MM.1S (cell line): ENCODE measurements around the gene RASSF1.

Source experiments
- DNase-seq: peaks from one replicate; pipeline ENCODE4 v3.0.0-alpha.2; 2015
- H2AFZ ChIP-seq: fragments of 300-600 bp; sonication (generic); 2 replicates; pipeline ENCODE4 v1.6.0; 2016; ENCODE audit warnings: antibody characterized with exemption, low read length
- H3F3A ChIP-seq: fragments of 300-600 bp; sonication (generic); 2 replicates; pipeline ENCODE4 v1.6.1; 2016; ENCODE audit warnings: mild to moderate bottlenecking, antibody characterized with exemption, low read length, moderate library complexity, mixed read lengths; ENCODE audit not compliant: insufficient read depth
- H3K27ac ChIP-seq: fragments of 300-600 bp; sonication (generic); 2 replicates; pipeline ENCODE4 v1.5.1; 2016; ENCODE audit warnings: mild to moderate bottlenecking, low read length
- H3K27me3 ChIP-seq: fragments of 300-600 bp; sonication (generic); replicated peaks from 2 replicates; pipeline ENCODE4 v1.6.0; 2016; ENCODE audit warnings: low read length; ENCODE audit not compliant: insufficient read depth
- H3K36me3 ChIP-seq: fragments of 300-600 bp; sonication (generic); replicated peaks from 2 replicates; pipeline ENCODE4 v1.6.1; 2016; ENCODE audit warnings: mild to moderate bottlenecking, low read length, mixed read lengths; ENCODE audit not compliant: insufficient read depth
- H3K4me1 ChIP-seq: fragments of 300-600 bp; sonication (generic); 2 replicates; pipeline ENCODE4 v1.6.1; 2016; ENCODE audit warnings: low read length, mixed read lengths
- H3K4me2 ChIP-seq: fragments of 300-600 bp; sonication (generic); 2 replicates; pipeline ENCODE4 v1.6.0; 2016; ENCODE audit warnings: low read depth, low read length
- H3K4me3 ChIP-seq: fragments of 300-600 bp; sonication (generic); 2 replicates; pipeline ENCODE4 v1.5.1; 2016; ENCODE audit warnings: low read length, mixed read lengths
- H3K79me2 ChIP-seq: fragments of 300-600 bp; sonication (generic); 2 replicates; pipeline ENCODE4 v1.6.1; 2016; ENCODE audit warnings: mixed run types, low read length, mixed read lengths
- H3K9ac ChIP-seq: fragments of 300-600 bp; sonication (generic); 2 replicates; pipeline ENCODE4 v1.6.1; 2016; ENCODE audit warnings: low read length, mixed read lengths
- H3K9me2 ChIP-seq: fragments of 300-600 bp; sonication (generic); replicated peaks from 2 replicates; pipeline ENCODE4 v1.6.1; 2016; ENCODE audit warnings: mild to moderate bottlenecking, low read length, mixed read lengths; ENCODE audit not compliant: insufficient read depth
- H3K9me3 ChIP-seq: fragments of 300-600 bp; sonication (generic); replicated peaks from 2 replicates; pipeline ENCODE4 v1.6.1; 2016; ENCODE audit warnings: mild to moderate bottlenecking, low read length, mixed read lengths; ENCODE audit not compliant: insufficient read depth
- H4K20me1 ChIP-seq: fragments of 300-600 bp; sonication (generic); 2 replicates; pipeline ENCODE4 v1.6.1; 2016; ENCODE audit warnings: mild to moderate bottlenecking, low read length, moderate library complexity, mixed read lengths; ENCODE audit not compliant: insufficient read depth
- EZH2 ChIP-seq: fragments of 300-600 bp; sonication (generic); optimal IDR thresholded peaks from 2 replicates; pipeline ENCODE3; 2017; ENCODE audit warnings: low read depth, mild to moderate bottlenecking, antibody characterized with exemption, low read length, mixed read lengths
- EZH2phosphoT487 ChIP-seq: fragments of 300-600 bp; sonication (generic); IDR thresholded peaks from 2 replicates; pipeline ENCODE4 v1.6.1; 2018; ENCODE audit warnings: antibody characterized with exemption, low read length
- TF ChIP-seq, protein P1 (sequence below): fragments of 300-600 bp; sonication (generic); IDR thresholded peaks from 2 replicates; pipeline ENCODE4 v1.5.1; 2016; ENCODE audit warnings: antibody characterized with exemption, low read length, mixed read lengths

RASSF1 gene

DNA sequence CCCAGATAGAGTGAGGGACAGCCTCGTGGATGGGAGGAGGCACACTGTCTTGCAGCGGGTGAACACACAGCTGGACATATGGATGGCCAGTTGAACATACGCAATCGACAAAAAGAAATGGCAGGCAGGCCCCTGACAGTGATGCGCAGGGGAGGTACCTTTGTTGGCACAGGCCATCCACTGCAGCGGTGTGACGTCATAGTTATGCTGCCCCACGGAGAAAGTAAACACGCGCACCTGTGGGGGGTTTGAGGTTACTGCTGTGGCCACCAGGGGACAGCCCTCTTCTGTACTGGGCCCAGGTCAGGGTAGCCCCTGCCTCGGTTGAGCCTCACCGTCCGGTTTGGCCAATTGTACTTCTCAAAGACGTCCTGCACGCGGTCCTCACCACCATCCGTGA is 38.1 kb upstream of the RASSF1 start:
- Histone ChIP-seq H3K9ac (no peak overlapping the region), H3K4me1 (peaks cover 3% of the 10 kb centered on the region), H3K9me3 (no peaks in the 10 kb centered on the region), H3F3A (no peaks in the 10 kb centered on the region), H3K4me3 (no peak overlapping the region), H4K20me1 (no peaks in the 10 kb centered on the region), H3K79me2 (no peaks in the 10 kb centered on the region), H3K27me3 (peaks cover 40% of the 10 kb centered on the region), H3K36me3 (no peaks in the 10 kb centered on the region), H3K4me2 (no peak overlapping the region), H3K9me2 (no peaks in the 10 kb centered on the region), H2AFZ (no peak overlapping the region), H3K27ac (no peak overlapping the region)
- no peak for DNase-seq
- TF ChIP-seq, protein P1, sequence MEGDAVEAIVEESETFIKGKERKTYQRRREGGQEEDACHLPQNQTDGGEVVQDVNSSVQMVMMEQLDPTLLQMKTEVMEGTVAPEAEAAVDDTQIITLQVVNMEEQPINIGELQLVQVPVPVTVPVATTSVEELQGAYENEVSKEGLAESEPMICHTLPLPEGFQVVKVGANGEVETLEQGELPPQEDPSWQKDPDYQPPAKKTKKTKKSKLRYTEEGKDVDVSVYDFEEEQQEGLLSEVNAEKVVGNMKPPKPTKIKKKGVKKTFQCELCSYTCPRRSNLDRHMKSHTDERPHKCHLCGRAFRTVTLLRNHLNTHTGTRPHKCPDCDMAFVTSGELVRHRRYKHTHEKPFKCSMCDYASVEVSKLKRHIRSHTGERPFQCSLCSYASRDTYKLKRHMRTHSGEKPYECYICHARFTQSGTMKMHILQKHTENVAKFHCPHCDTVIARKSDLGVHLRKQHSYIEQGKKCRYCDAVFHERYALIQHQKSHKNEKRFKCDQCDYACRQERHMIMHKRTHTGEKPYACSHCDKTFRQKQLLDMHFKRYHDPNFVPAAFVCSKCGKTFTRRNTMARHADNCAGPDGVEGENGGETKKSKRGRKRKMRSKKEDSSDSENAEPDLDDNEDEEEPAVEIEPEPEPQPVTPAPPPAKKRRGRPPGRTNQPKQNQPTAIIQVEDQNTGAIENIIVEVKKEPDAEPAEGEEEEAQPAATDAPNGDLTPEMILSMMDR: no peak
- TF ChIP-seq EZH2 (no peak), EZH2phosphoT487 (no peak)

DNA sequence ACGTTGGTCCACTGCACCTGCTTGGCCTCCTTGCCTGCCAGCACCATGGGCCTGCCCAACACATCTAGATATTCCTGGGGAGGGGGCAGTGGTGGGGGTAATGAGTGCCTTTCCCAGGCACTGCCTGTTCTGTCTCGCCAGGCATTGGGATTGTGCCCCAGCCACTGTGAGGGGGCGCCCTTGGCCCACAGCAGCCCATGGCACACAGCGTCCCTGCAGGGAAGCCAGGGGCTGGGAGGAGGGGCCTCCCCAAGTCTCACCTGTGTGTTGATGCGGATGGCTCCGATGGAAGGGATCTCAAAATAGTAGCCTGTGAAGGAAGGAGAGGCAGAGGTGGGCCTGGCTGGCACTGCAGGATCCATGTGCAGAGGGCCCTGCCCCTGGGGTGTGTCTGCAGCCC is 37.4 kb upstream of the RASSF1 start:
- TF ChIP-seq EZH2phosphoT487 (no peak), EZH2 (no peak)
- TF ChIP-seq, protein P1: no peak

GRCh38 chr3:50375258-50375931 is 34.8 kb upstream of the RASSF1 start:
- Histone ChIP-seq H3F3A (no peaks in the 10 kb centered on the region), H3K4me2 (no peak overlapping the region), H3K4me3 (no peak overlapping the region), H4K20me1 (no peaks in the 10 kb centered on the region), H3K27ac (no peak overlapping the region), H3K27me3 (peaks cover 42% of the 10 kb centered on the region), H3K36me3 (no peaks in the 10 kb centered on the region), H3K9ac (no peak overlapping the region), H3K4me1 (peaks cover 3% of the 10 kb centered on the region), H3K9me3 (no peaks in the 10 kb centered on the region), H3K79me2 (no peaks in the 10 kb centered on the region), H3K9me2 (no peaks in the 10 kb centered on the region), H2AFZ (no peak overlapping the region)
- TF ChIP-seq, protein P1: no peak
- TF ChIP-seq EZH2 (no peak), EZH2phosphoT487 (no peak)
- no peak for DNase-seq

More for the DNA sequence above, 37.4 kb upstream of the RASSF1 start:
- peaks cover 3% of the 10 kb centered on the region for H3K4me1 ChIP-seq
- no peaks in the 10 kb centered on the region for H3F3A ChIP-seq
- no peak overlapping the region for H3K4me3 ChIP-seq
- H3K9ac ChIP-seq: no peak overlapping the region
- no peaks in the 10 kb centered on the region for H3K9me2 ChIP-seq
- no peaks in the 10 kb centered on the region for H3K36me3 ChIP-seq
- H4K20me1 ChIP-seq: no peaks in the 10 kb centered on the region
- no peak overlapping the region for H3K27ac ChIP-seq
- peaks cover 34% of the 10 kb centered on the region for H3K27me3 ChIP-seq
- H3K4me2 ChIP-seq: no peak overlapping the region
- H2AFZ ChIP-seq: no peak overlapping the region
- no peaks in the 10 kb centered on the region for H3K79me2 ChIP-seq
- DNase-seq: no peak
- H3K9me3 ChIP-seq: no peaks in the 10 kb centered on the region
